H1 (cell line): Measurements from ENCODE around the gene EFCAB8.

Experiments used
- CTCF ChIP-seq, 3 experiments: IDR thresholded peaks; 1 replicate in 2 of 3; 2 replicates in 1 of 3; pipeline versions ENCODE4 v1.5.1 to v1.6.1; 2011; ENCODE audit warnings: low read length in 3 of 3, mild to moderate bottlenecking in 3 of 3, inconsistent platforms in 2 of 3, low read depth in 1 of 3, moderate library complexity in 1 of 3; ENCODE audit not compliant: insufficient read depth in 1 of 3; ENCODE audit errors: control extremely low read depth in 1 of 3
- EP300 ChIP-seq, 2 experiments: IDR thresholded peaks; 1 replicate in 1 of 2; 2 replicates in 1 of 2; pipeline ENCODE4 v1.6.1; 2011 to 2012; ENCODE audit warnings: low read depth in 2 of 2, low read length in 2 of 2, mild to moderate bottlenecking in 2 of 2, borderline replicate concordance in 1 of 2, inconsistent platforms in 1 of 2, moderate library complexity in 1 of 2
- TAF1 ChIP-seq: IDR thresholded peaks from 2 replicates; pipeline ENCODE4 v1.6.1; 2011; ENCODE audit warnings: mild to moderate bottlenecking, low read depth, low read length

GRCh38 chr20:32971703-32972161, 113.0 kb downstream of the EFCAB8 start:
- TF ChIP-seq CTCF (IDR thresholded peaks at IDR 0.05; ENCODE audit: control extremely low read depth in 1 of 3, insufficient read depth in 1 of 3, low read depth in 1 of 3, low read length in 3 of 3) = no peak
- no peak for TF ChIP-seq TAF1
- TF ChIP-seq EP300 (IDR thresholded peaks at IDR 0.05; ENCODE audit: borderline replicate concordance in 1 of 2, low read depth in 2 of 2, low read length in 2 of 2) = no peak
